GM21576 (cell line): ENCODE data around the gene PRKAG2.
"Not testable (repeated sequence)": the region's sequence is repeated elsewhere in the genome, so short reads cannot be mapped to it uniquely, and the experiment has no call there.

ENCODE experiments used
- ATAC-seq: cut with Tn5 transposase; IDR thresholded peaks from one replicate; pipeline ENCODE4 v1.9.1; 2021; ENCODE audit warnings: mild to moderate bottlenecking, moderate library complexity; ENCODE audit not compliant: unreplicated experiment

The PRKAG2 gene

DNA sequence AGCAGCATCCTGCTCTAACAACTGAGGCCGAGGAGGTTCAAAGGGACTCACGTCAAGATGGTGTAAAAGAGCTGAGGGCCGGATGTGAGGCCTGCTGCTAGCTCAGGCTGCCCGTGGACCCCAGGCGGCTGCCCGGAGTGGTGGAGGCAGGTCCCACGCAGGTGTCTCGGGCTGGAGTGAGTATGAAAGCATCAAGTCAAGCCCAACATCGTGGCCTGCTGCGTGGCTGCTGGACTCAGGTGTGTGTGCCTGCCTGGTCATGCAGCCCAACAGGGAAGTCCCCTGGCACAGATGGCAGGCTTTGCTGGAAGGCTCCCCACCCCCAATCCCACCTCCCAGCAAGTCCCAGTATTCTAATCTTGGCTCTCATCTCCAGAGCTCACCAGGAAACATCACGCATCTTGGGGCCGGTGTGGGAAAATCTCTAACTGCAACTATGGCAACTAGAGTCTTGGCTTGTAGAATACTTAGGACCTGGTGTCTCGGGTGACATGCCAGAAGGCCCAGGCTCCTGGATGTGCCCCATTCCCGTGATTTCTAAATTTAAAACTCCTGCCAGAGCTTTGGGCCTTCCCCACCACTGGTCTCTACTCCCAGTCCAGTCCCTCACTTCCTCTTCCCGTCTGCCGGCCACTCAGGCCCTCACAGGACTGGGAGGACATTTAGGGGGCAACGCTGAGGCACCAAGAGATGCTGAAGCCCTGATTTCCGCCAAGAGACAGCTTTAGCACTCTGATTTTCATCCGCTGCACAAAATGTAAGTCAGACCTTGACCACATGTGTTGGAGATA, 85.9 kb downstream of the PRKAG2 start:
- no peak for ATAC-seq

DNA sequence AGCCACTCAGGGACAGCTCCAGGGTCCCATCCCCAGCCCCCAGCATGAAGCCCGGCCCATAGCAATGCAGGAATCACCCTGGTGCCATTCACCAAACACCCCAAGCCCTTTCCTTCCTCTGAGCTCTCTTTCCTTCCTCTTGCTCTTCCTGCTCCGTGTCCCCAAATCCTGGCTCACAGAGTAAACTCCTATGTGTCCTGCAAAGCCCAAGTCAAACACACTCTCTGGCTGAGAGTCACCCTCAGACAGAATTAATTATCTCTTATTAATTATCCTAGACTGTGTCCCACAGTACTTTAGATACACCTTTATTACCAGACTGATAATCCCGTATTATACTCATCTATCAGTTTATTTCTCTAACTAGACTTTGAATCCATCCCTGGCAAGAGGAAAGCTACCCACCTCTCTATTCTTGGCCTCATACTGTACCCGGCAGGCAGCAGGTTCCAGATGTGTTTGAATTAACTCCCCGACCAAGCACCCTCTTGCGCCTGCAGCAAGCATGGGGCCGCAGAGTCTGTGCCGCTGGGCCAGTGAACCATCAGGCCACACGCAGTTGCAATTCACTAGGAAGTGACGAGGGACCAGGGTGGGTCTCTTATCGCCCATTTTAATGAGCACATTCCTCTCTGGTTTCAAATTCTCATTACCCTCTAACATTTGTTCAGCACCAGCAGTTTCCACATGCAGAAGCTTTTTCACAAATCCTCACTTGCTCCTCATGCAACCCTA, 86.7 kb downstream of the PRKAG2 start:
- ATAC-seq: no peak

DNA sequence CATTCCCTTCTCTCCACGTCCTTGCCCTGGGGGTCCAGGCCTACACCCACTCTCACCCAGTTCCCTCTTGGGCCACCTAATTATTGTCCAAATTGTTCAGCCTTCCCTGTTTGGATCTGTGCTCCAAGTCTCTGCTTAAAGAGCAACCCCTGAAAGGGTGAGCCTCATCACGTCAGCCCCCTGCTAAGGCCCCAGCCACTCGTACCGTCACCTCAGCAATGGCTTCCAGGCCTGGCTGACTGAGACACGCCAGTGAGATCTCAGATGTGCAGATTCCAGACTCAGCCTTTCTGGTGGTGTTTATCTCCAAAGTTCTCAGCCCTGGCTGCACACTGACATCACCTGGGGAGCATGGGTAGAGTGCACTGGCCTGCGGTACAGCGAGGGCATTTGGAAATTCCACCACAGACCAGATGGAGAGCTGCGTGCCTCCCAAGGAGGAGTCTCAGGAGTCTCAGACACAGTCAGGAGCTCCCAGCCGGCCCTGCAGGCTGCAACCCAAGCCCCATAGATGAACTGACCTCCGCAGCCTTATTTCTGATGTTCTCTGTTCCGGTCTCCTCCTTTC, 87.5 kb downstream of the PRKAG2 start:
- ATAC-seq: no peak

DNA sequence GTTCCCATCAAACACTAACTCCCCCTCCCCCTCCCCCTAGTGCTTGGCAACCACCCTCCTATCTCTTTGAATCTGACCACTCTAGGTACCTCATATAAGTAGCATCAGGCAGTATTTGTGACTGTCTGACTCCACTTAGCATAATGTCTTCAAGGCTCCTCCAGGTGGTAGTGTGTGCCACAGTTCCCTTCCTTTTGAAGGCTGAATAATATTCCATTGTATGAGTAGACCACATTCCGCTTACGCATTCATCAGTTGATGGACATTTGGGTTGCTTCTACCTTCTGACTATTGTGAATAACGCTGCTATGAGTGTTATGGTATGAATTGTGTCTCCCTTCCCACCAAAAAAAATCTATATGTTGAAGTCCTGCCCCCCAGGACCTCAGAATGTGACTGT, 89.6 kb downstream of the PRKAG2 start:
- ATAC-seq: no peak

- ATAC-seq: no peak
Observed at GRCh38 chr7:151786936-151787335, 90.0 kb downstream of the PRKAG2 start.

DNA sequence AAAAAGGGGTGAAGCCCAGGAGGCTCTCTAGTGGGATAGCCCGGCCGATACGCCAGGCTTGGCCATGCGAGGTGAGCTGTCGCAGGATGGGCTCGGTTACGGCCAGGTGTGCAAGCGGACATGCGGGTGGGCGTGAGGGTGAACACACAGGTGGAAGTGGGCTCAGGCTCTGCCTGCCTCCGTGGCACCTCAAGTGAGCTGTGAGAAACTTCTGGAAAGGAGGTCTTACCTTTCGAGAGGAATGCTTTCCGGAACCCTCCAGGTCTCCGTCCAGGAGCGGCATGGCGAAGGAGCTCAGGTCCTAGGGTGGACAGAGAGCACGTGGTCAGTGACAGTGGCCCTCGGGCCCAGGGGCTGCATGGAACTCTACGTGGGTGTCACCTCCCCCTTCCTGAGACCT, 90.7 kb downstream of the PRKAG2 start:
- ATAC-seq: no peak

DNA sequence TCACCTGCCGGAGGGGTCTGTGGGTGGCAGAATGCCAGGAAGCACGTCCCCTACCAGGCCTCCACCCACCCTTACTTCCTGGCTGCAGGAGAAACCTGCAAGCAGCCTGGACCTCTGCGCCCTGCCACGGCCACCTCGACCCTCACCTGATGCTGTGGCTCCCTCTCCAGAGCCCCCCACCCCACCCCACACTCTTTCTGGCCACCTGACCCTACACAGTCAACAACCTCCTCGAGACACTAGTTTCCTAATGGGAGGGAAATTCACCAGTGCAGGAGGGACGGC, 91.3 kb downstream of the PRKAG2 start:
- ATAC-seq: no peak

- no peak for ATAC-seq
Observed at GRCh38 chr7:151784853-151785680, 91.8 kb downstream of the PRKAG2 start.

DNA sequence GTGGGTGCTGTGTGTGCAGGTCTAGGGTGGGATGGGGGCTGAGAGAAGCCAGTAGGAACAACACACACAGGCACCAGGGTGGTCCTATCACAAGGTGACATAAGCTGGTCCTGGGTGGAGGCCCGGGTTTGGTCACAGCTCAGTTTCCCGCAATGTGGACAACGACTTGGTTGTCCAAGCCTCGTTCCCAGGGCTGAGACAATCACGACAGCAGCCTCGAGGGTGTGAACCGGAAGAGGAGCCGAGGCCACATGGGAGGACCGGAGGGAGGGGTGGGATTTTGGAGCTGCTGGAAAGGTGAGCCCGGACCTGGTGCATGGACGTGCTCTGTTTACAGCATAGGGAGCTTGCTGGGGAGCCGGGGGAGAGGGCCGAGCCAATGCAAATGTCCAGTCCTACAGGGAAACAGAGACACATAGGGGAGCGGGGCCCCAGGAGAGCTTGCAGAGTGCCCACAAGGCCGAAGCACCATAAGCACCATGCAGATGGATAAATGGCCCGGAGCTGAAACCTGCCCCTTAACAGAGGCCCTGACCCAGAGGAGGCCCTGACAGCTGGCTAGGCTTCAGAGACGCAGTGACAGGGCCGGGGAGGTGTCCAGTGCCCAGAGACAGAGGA, 92.8 kb downstream of the PRKAG2 start:
- no peak for ATAC-seq

- peak; percentile 84 for ATAC-seq
Observed at GRCh38 chr7:151782598-151783448, 94.1 kb downstream of the PRKAG2 start.

DNA sequence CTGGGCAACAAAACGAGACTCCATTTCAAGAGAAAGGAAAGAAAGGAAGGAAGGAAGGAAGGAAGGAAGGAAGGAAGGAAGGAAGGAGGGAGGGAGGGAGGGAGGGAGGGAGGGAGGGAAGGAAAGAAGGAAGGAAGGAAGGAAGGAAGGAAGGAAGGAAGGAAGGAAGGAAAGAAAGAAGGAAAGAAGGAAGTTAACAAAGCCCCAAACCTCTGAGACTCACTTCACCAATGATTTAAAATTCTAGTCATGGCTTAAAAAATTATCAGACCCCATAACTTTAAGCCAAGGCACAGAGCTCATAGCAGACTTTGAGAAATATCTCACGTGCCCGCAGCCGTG, 94.7 kb downstream of the PRKAG2 start:
- ATAC-seq: not testable (repeated sequence)

DNA sequence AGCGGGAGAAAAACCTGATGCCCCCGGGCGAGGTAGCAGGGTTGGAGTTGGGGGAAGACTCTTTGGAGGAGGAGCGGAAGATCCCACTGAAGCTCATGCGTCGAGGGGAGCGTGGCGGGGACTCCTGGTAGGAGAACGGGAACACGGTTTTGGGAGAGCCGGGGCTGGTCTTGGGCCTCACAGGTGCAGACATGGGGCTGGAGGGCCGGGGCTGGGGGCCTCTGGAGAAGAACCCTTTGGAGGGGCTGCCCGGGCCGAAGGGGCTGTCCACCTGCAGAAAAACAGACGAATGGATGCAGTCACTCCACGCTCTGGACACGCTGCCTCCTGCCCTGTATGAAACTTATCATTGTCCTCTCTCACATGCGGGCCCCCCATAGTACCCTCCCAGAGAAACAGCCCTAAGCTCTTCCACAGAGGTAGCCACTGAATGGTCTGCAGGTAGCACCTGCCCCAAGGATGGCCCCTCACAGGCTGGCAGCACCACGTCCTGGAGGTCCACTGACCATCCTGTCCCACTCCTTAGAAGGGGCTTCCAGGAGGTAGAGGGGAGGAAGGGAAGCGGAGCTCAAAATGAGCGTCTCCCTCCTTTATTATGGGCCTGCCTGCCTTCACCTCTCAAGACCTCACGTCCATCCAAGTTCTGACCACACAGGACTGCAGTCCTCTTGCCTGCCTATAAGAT, 95.6 kb downstream of the PRKAG2 start:
- ATAC-seq: no peak

DNA sequence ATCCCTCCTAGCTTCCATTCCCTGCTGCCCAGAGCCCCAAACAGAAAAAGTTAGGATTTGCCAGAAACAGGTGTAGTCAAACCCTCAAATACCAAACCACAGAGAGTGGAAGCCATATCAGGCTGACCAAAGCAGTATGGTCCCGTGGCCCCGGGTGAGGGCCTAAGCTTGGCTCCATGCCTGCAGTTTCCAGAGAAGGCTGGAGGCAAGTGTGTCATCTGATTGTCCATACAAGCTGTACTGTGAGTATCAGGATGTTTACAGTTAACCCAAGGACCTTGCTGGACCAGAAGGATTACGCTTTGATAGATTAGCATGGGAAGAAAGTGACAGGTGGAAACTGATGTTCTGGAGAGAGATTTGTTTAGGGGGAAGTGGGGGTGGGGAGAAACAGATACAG, 96.3 kb downstream of the PRKAG2 start:
- no peak for ATAC-seq

- no peak for ATAC-seq
Observed at GRCh38 chr7:151779678-151780077, 97.2 kb downstream of the PRKAG2 start.

GRCh38 chr7:151779255-151779654, 97.7 kb downstream of the PRKAG2 start:
- ATAC-seq: no peak

DNA sequence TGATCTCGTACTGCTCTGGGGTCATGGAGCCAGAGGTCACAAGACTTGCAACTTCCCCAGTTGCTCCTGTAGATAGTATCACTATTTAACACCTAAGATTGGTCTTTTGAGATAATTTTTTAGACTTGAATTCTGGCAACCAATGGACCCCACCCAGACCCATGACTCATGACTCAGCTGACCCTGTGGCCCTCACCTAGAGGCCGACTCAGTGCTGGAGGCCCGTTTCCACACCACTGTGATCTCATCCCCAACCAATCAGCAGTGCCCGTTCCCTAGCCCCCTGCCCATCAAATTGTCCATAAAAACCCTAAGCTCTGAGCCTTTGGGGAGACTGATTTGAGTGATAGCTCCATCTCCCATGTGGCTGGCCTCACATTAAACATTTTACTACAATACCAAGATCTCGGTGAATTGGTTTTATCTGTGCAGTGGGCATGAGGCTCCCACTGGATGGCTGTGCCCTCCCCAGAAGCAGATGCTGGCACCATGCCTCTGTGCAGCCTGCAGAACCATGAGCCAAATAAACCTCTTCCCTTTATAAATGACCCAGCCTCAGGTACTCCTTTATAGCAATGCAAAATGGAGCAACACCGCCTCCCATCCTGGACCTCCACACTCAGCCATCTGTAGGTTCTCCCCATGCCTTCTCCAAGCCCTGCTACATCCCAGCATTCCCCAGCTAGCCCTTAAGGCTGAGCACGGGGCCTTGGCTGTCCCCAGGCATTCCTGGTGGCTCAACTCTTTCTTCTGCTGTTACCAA, 98.8 kb downstream of the PRKAG2 start:
- ATAC-seq: no peak

GRCh38 chr7:151777495-151777880, 99.4 kb downstream of the PRKAG2 start:
- ATAC-seq: no peak

DNA sequence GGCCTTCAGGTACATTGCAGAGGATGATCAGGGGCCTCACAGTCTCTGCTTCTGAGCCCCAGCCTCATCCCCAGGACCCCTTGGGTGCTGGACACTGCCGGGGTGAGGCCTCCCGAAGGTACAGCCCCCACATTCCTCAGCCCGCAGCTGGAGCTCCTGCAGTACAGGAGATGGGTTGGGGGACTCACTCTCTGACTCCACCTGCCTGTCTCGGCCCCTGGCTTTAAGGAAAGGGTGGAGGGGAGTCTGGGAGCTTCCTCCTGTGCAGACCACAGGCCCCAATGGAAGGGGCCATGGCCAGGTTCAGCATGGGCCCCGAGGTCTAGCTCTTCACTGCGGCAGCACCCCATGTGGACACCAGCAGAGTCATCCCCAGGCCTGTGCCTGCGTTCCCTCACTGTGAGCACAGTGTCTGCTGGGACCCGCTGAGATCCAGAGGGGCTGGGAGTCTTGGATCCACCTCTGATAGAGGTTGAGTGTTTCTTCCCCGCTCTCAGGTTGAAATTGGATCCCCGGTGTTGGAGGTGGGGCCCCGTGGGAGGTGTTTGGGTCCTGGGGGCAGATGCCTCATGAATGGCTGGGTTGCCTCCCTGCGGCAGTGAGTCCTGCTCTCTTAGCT, 99.9 kb downstream of the PRKAG2 start:
- ATAC-seq: no peak
